Tibial nerve (tissue), 4 donors: ENCODE results near the gene SLC44A4. TPM values are rescaled to one million over a fixed set of nuclear protein-coding genes. Genes with fewer than 3 reads are reported as not detected.
A peak's percentile ranks its signal among the peaks of the same experiment; 100 is the strongest.
"Not testable (repeated sequence)": the region's sequence is repeated elsewhere in the genome, so short reads cannot be mapped to it uniquely, and the experiment has no call there.

Experiments
- DNase-seq, 2 donors: peaks; one replicate each; pipeline ENCODE4 v3.0.0-alpha.2; 2019; ENCODE audit warnings: low spot score in 2 of 2
- H3K27ac ChIP-seq, 4 donors: fragments of 200-600 bp; sonication (generic) in 3 of 4; one replicate each; pipeline ENCODE4 v1.5.1; 2017 to 2019; ENCODE audit warnings: mild to moderate bottlenecking in 1 of 4
- H3K27me3 ChIP-seq, 2 donors: fragments of 200-600 bp; sonication (generic) in 1 of 2; one replicate each; pipeline versions ENCODE4 v1.5.1 to v1.6.0; 2017 to 2019
- H3K36me3 ChIP-seq, 3 donors: fragments of 200-600 bp; sonication (generic); one replicate each; pipeline ENCODE4 v1.5.1; 2018 to 2019
- H3K4me1 ChIP-seq, 4 donors: fragments of 200-600 bp; sonication (generic) in 3 of 4; one replicate each; pipeline ENCODE4 v1.5.1; 2017 to 2019
- H3K4me3 ChIP-seq, 4 donors: fragments of 200-600 bp; sonication (generic) in 3 of 4; one replicate each; pipeline ENCODE4 v1.5.1; 2017 to 2019; ENCODE audit warnings: mild to moderate bottlenecking in 1 of 4, moderate library complexity in 1 of 4
- H3K9me3 ChIP-seq, 4 donors: fragments of 200-600 bp; sonication (generic) in 3 of 4; one replicate each; pipeline ENCODE4 v1.5.1; 2017 to 2019
- CTCF ChIP-seq, 5 experiments: fragments of 200-600 bp in 3 of 5; fragments of 450-650 bp in 2 of 5; sonication (generic) in 3 of 5; IDR thresholded peaks; one replicate each; pipeline ENCODE4 v1.5.1; 2016 to 2019; ENCODE audit warnings: antibody characterized with exemption in 5 of 5, mild to moderate bottlenecking in 3 of 5, moderate library complexity in 2 of 5
- EP300 ChIP-seq, 2 donors: sonication (generic); formaldehyde crosslinking; IDR thresholded peaks; one replicate each; pipeline ENCODE4 v1.6.1; 2017; ENCODE audit warnings: antibody characterized with exemption in 2 of 2, mild to moderate bottlenecking in 1 of 2
- POLR2A ChIP-seq, 2 donors: fragments of 450-650 bp; IDR thresholded peaks; one replicate each; pipeline ENCODE4 v1.6.1; 2017; ENCODE audit warnings: antibody characterized with exemption in 2 of 2, mild to moderate bottlenecking in 2 of 2, moderate library complexity in 2 of 2
- WGBS, 2 donors: methylation state at CpG; one replicate each; pipeline ENCODE4 v1.1.5; 2018; 5-methylcytosine and 5-hydroxymethylcytosine counted together
- total RNA-seq, 4 donors: library from RNA; depleted of rRNA; stranded (reverse); fragments of >200 nt; gene quantifications; one replicate each; pipeline ENCODE4 v1.1.0, GENCODE V29; 2016

The SLC44A4 gene
- total RNA-seq, 4 donors from 2014 or later, result 0.22 to 0.84 (median 0.59) TPM; not detected in 1

GRCh38 chr6:31821301-31822035 is 57.3 kb downstream of the SLC44A4 start:
- no peaks in the 10 kb centered on the region for H3K36me3 ChIP-seq
- H3K4me3 ChIP-seq, result peak overlapping the region; percentile 33 to 67 (median 54)
- TF ChIP-seq CTCF (IDR thresholded peaks at IDR 0.05) (no peak), POLR2A (IDR thresholded peaks at IDR 0.05) (peak; percentile 33 to 66), EP300 (IDR thresholded peaks at IDR 0.05) (no peak)
- no peaks in the 10 kb centered on the region for H3K27me3 ChIP-seq
- peak overlapping the region; percentile 90 to 100 (median 99) for H3K27ac ChIP-seq
- H3K4me1 ChIP-seq, result peaks cover 0 to 82% (median 50%) of the 10 kb centered on the region in 4 donors
- no peaks in the 10 kb centered on the region for H3K9me3 ChIP-seq
- 3 to 7% methylated on average over 39 of the region's 39 CpGs for WGBS, 2 donors
- DNase-seq, result peak in 1 of 2 donors; percentile 46

GRCh38 chr6:31820399-31820798 is 58.4 kb downstream of the SLC44A4 start:
- Histone ChIP-seq H3K27ac (peak overlapping the region in 2 of 4 donors; percentile 99 to 100), H3K4me1 (peaks cover 0 to 71% (median 39%) of the 10 kb centered on the region in 4 donors)
- not testable (repeated sequence) for H3K27me3 ChIP-seq, H3K9me3 ChIP-seq, H3K36me3 ChIP-seq, H3K4me3 ChIP-seq, DNase-seq
- 90 to 91% methylated on average over 10 of the region's 10 CpGs for WGBS, 2 donors

GRCh38 chr6:31819871-31820299 is 58.9 kb downstream of the SLC44A4 start:
- H3K4me1 ChIP-seq, result peaks cover 0 to 68% (median 37%) of the 10 kb centered on the region in 4 donors
- H3K27ac ChIP-seq, result peak overlapping the region in 3 of 4 donors; percentile 15 to 99 (median 77)
- no peaks in the 10 kb centered on the region for H3K9me3 ChIP-seq
- H3K36me3 ChIP-seq, result no peaks in the 10 kb centered on the region
- TF ChIP-seq EP300 (IDR thresholded peaks at IDR 0.05) (no peak), CTCF (IDR thresholded peaks at IDR 0.05) (no peak), POLR2A (IDR thresholded peaks at IDR 0.05) (no peak)
- no peaks in the 10 kb centered on the region for H3K27me3 ChIP-seq
- no peak overlapping the region for H3K4me3 ChIP-seq
- DNase-seq, result no peak

GRCh38 chr6:31817929-31818511 is 60.8 kb downstream of the SLC44A4 start:
- H3K27ac ChIP-seq, result peak overlapping the region; percentile 70 to 99 (median 78)
- H3K36me3 ChIP-seq, DNase-seq, H3K27me3 ChIP-seq, H3K9me3 ChIP-seq: not testable (repeated sequence)
- WGBS, 2 donors, result 52 to 54% methylated on average over 8 of the region's 8 CpGs
- peak in 1 of 2 donors; percentile 61 for TF ChIP-seq EP300 (IDR thresholded peaks at IDR 0.05)
- H3K4me1 ChIP-seq, result peaks cover 0 to 62% (median 44%) of the 10 kb centered on the region in 4 donors
- peak overlapping the region; percentile 14 to 54 (median 38) for H3K4me3 ChIP-seq

GRCh38 chr6:31817133-31817928 is 61.5 kb downstream of the SLC44A4 start:
- TF ChIP-seq EP300 (IDR thresholded peaks at IDR 0.05) (peak in 1 of 2 donors; percentile 71), POLR2A (IDR thresholded peaks at IDR 0.05) (peak in 1 of 2 donors; percentile 49)
- WGBS, 2 donors, result 33 to 71% methylated on average over 12 to 15 of the region's 37 CpGs
- peaks cover 0 to 57% (median 43%) of the 10 kb centered on the region in 4 donors for H3K4me1 ChIP-seq
- not testable (repeated sequence) for H3K9me3 ChIP-seq, H3K36me3 ChIP-seq, DNase-seq, H3K27me3 ChIP-seq
- peak overlapping the region; percentile 14 to 54 (median 38) for H3K4me3 ChIP-seq
- H3K27ac ChIP-seq, result peak overlapping the region; percentile 70 to 99 (median 78)

GRCh38 chr6:31815025-31815838 is 63.6 kb downstream of the SLC44A4 start, which contains the start of the genes HSPA1A and HSPA1L:
Gene HSPA1A, plus strand, starts transcription at chr6:31815543. Its CDS starts 214 bp downstream, at chr6:31815757.
Gene HSPA1L, minus strand, starts transcription at chr6:31815283. Its CDS starts 3,311 bp downstream, at chr6:31811972.
- peak; percentile 89 to 94 for DNase-seq
- 0 to 2% methylated on average over 13 to 54 of the region's 56 CpGs for WGBS, 2 donors
- TF ChIP-seq POLR2A (IDR thresholded peaks at IDR 0.05) (peak; percentile 100), EP300 (IDR thresholded peaks at IDR 0.05) (peak; percentile 72 to 100), CTCF (IDR thresholded peaks at IDR 0.05) (peak in 2 of 5 experiments; percentile 42 to 51)

More at GRCh38 chr6:31815025-31815838, 63.6 kb downstream of the SLC44A4 start, which contains the start of the genes HSPA1A and HSPA1L:
- H3K4me3 ChIP-seq, result peak within 1 kb of the TSS; percentile 57 to 71 (median 61)
- peak within 1 kb of the TSS; percentile 96 to 100 (median 98) for H3K27ac ChIP-seq
- peaks cover 0 to 17% (median 0%) of the 10 kb centered on the region in 3 donors for H3K36me3 ChIP-seq
- no peaks in the 10 kb centered on the region for H3K9me3 ChIP-seq
- no peaks in the 10 kb centered on the region for H3K27me3 ChIP-seq
- peaks cover 0 to 42% (median 35%) of the 10 kb centered on the region in 4 donors for H3K4me1 ChIP-seq
